ENCODE data around the gene LTA4H. TPM values are rescaled to one million over a fixed set of nuclear protein-coding genes. Genes with fewer than 3 reads are reported as not detected.
"Not testable (repeated sequence)": the region's sequence is repeated elsewhere in the genome, so short reads cannot be mapped to it uniquely, and the experiment has no call there.

LTA4H gene
- total RNA-seq, 2 donors from 2014 or later: 112 to 141 TPM

DNA sequence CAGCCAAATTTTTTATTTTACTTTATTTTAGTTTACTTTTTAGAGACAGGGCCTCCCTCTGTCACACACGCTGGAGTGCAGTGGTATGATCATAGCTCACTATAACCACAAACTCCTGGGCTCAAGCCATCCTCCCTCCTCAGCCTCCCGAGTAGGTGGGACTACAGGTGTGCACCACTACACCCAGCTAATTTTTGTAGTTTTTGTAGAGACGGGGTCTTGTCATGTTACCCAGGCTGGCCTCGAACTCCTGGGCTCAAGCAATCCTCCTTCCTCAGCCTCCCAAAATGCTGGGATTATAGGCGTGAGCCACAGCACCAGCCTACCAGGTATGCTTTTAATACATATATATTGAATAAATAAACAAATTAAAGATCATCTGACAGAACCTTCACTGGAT, 32.7 kb upstream of the LTA4H start:
- Mint-ChIP-seq H3K27me3 (ENCODE audit: insufficient read depth) (no peaks in the 10 kb centered on the region), H3K4me1 (peaks cover 7% of the 10 kb centered on the region), H3K36me3 (ENCODE audit: low read depth) (no peaks in the 10 kb centered on the region), H3K27ac (no peak overlapping the region), H3K9me3 (peaks cover 3% of the 10 kb centered on the region), H3K4me3 (no peak overlapping the region)
- Histone ChIP-seq H3K9ac (ENCODE audit: extremely low read depth, low read length, poor library complexity, severe bottlenecking) (no peak overlapping the region), H3K27me3 (ENCODE audit: control insufficient read depth, insufficient read depth, low read length, poor library complexity, severe bottlenecking) (no peaks in the 10 kb centered on the region), H3K9me3 (ENCODE audit: control insufficient read depth, low read length) (no peaks in the 10 kb centered on the region), H3K36me3 (ENCODE audit: control insufficient read depth, insufficient read depth, low read length) (no peaks in the 10 kb centered on the region), H3K4me1 (ENCODE audit: control insufficient read depth, insufficient read depth, low read length) (peaks cover 2% of the 10 kb centered on the region), H3K27ac (ENCODE audit: low read depth, low read length) (no peak overlapping the region), H3K4me3 (ENCODE audit: low read length) (no peak overlapping the region)
- no peak for DNase-seq
- 83 to 96% methylated on average over 2 to 4 of the region's 5 CpGs for WGBS, 2 experiments (ENCODE audit: insufficient coverage in 1 of 2, insufficient read length in 1 of 2)
- TF ChIP-seq, protein P1, sequence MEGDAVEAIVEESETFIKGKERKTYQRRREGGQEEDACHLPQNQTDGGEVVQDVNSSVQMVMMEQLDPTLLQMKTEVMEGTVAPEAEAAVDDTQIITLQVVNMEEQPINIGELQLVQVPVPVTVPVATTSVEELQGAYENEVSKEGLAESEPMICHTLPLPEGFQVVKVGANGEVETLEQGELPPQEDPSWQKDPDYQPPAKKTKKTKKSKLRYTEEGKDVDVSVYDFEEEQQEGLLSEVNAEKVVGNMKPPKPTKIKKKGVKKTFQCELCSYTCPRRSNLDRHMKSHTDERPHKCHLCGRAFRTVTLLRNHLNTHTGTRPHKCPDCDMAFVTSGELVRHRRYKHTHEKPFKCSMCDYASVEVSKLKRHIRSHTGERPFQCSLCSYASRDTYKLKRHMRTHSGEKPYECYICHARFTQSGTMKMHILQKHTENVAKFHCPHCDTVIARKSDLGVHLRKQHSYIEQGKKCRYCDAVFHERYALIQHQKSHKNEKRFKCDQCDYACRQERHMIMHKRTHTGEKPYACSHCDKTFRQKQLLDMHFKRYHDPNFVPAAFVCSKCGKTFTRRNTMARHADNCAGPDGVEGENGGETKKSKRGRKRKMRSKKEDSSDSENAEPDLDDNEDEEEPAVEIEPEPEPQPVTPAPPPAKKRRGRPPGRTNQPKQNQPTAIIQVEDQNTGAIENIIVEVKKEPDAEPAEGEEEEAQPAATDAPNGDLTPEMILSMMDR (conservative IDR thresholded peaks at IDR 0.05): no peak

DNA sequence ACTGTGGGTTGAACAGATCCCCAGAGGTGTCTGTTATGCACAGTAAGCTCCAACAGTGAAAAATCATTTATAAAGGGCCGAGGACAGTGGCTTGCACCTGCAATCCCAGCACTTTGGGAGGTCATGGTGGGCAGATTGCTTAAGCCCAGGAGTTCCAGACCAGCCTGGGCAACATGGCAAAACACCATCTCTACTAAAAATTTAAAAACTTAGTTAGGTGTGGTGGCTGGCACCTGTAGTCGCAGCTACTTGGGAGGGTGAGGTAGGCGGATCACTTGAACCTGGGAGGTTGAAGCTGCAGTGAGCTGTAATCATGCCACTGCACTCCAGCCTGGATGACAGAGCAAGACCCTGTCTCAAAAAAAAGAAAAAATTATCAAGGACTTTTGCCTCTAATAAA, 30.4 kb upstream of the LTA4H start:
- not testable (repeated sequence) for H3K36me3 ChIP-seq (ENCODE audit: control insufficient read depth, insufficient read depth, low read length); DNase-seq; H3K27ac ChIP-seq (ENCODE audit: low read depth, low read length); H3K27ac Mint-ChIP-seq; H3K4me3 ChIP-seq (ENCODE audit: low read length); H3K9ac ChIP-seq (ENCODE audit: extremely low read depth, low read length, poor library complexity, severe bottlenecking); H3K4me1 ChIP-seq (ENCODE audit: control insufficient read depth, insufficient read depth, low read length); H3K4me1 Mint-ChIP-seq; H3K9me3 Mint-ChIP-seq; H3K9me3 ChIP-seq (ENCODE audit: control insufficient read depth, low read length); H3K27me3 ChIP-seq (ENCODE audit: control insufficient read depth, insufficient read depth, low read length, poor library complexity, severe bottlenecking); H3K4me3 Mint-ChIP-seq; H3K36me3 Mint-ChIP-seq (ENCODE audit: low read depth); H3K27me3 Mint-ChIP-seq (ENCODE audit: insufficient read depth)
- WGBS, 2 experiments (ENCODE audit: insufficient coverage in 1 of 2, insufficient read length in 1 of 2): 93 to 95% methylated on average over 3 of the region's 3 CpGs

DNA sequence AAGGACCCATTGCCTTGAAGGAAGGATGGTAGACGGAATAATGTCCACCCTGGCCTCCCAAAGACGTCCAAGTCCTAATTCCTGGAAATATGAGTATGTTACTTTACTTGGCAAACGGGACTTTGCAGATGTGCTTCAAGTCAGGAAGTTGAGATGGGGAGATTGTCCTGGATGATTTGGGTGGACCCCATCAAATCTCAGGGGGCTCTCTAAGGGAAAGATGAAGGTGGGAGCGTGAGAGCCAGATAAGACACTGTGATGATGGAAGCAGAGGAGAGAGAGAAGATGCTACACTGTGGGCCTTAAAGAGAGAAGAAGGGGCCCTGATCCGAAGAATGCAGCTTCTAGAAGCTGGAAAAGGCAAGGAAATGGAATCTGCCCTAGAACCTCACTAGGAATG, 29.6 kb upstream of the LTA4H start:
- no peak for DNase-seq
- no peak overlapping the region for H3K4me3 ChIP-seq (ENCODE audit: low read length)
- Mint-ChIP-seq H3K27me3 (ENCODE audit: insufficient read depth) (no peaks in the 10 kb centered on the region), H3K36me3 (ENCODE audit: low read depth) (no peaks in the 10 kb centered on the region), H3K27ac (no peak overlapping the region), H3K4me1 (no peaks in the 10 kb centered on the region), H3K9me3 (peaks cover 3% of the 10 kb centered on the region), H3K4me3 (no peak overlapping the region)
- TF ChIP-seq, protein P1 (conservative IDR thresholded peaks at IDR 0.05): no peak
- H3K9ac ChIP-seq (ENCODE audit: extremely low read depth, low read length, poor library complexity, severe bottlenecking): no peak overlapping the region
- no peaks in the 10 kb centered on the region for H3K9me3 ChIP-seq (ENCODE audit: control insufficient read depth, low read length)
- H3K36me3 ChIP-seq (ENCODE audit: control insufficient read depth, insufficient read depth, low read length): no peaks in the 10 kb centered on the region
- 94 to 96% methylated on average over 5 of the region's 5 CpGs for WGBS, 2 experiments (ENCODE audit: insufficient coverage in 1 of 2, insufficient read length in 1 of 2)
- no peaks in the 10 kb centered on the region for H3K4me1 ChIP-seq (ENCODE audit: control insufficient read depth, insufficient read depth, low read length)
- H3K27ac ChIP-seq (ENCODE audit: low read depth, low read length): no peak overlapping the region
- H3K27me3 ChIP-seq (ENCODE audit: control insufficient read depth, insufficient read depth, low read length, poor library complexity, severe bottlenecking): no peaks in the 10 kb centered on the region

DNA sequence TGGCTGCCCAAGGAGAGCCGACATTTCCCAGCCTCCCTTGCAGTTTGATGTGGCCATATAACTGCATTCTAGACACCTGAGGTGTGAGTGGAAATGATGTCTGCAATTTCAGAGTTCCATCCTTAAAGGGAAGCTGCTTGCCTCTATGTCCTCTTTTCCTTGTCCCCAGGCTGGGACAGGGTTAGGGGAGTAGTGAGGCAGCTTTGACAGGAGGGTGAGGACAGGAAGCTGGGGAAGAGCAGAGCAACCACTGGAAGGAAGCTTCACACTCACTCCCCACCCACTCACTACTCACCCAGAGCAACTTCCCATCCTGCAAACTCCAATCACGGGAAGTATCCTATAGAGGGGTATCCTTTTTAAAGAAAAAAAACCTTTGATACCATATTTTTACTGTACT, 28.9 kb upstream of the LTA4H start:
- 92% methylated on average over 1 of the region's 2 CpGs; no CpG with 5 or more reads in 1 of the 2 experiments for WGBS, 2 experiments (ENCODE audit: insufficient coverage in 1 of 2, insufficient read length in 1 of 2)
- Mint-ChIP-seq H3K36me3 (ENCODE audit: low read depth) (no peaks in the 10 kb centered on the region), H3K27ac (no peak overlapping the region), H3K9me3 (no peaks in the 10 kb centered on the region), H3K4me3 (no peak overlapping the region), H3K4me1 (no peaks in the 10 kb centered on the region), H3K27me3 (ENCODE audit: insufficient read depth) (no peaks in the 10 kb centered on the region)
- no peak for DNase-seq
- H3K36me3 ChIP-seq (ENCODE audit: control insufficient read depth, insufficient read depth, low read length): no peaks in the 10 kb centered on the region
- no peaks in the 10 kb centered on the region for H3K27me3 ChIP-seq (ENCODE audit: control insufficient read depth, insufficient read depth, low read length, poor library complexity, severe bottlenecking)
- H3K4me1 ChIP-seq (ENCODE audit: control insufficient read depth, insufficient read depth, low read length): no peaks in the 10 kb centered on the region
- no peak overlapping the region for H3K4me3 ChIP-seq (ENCODE audit: low read length)
- TF ChIP-seq, protein P1 (conservative IDR thresholded peaks at IDR 0.05): no peak
- no peaks in the 10 kb centered on the region for H3K9me3 ChIP-seq (ENCODE audit: control insufficient read depth, low read length)
- H3K27ac ChIP-seq (ENCODE audit: low read depth, low read length): no peak overlapping the region
- no peak overlapping the region for H3K9ac ChIP-seq (ENCODE audit: extremely low read depth, low read length, poor library complexity, severe bottlenecking)
